GM19099 (cell line): ENCODE results near the gene PLD1.

Experiments
- POLR2A ChIP-seq: IDR thresholded peaks from 3 replicates; pipeline ENCODE4 v1.6.1; 2011; ENCODE audit warnings: low read depth; ENCODE audit not compliant: insufficient read length; ENCODE audit errors: extremely low read depth

PLD1 gene

GRCh38 chr3:171563298-171563697 is 247.0 kb downstream of the PLD1 start:
- TF ChIP-seq POLR2A = no peak

- TF ChIP-seq POLR2A = no peak
Observed at GRCh38 chr3:171561596-171562323, 248.5 kb downstream of the PLD1 start.

GRCh38 chr3:171559586-171559985 is 250.7 kb downstream of the PLD1 start:
- TF ChIP-seq POLR2A = no peak

- no peak for TF ChIP-seq POLR2A
Observed at GRCh38 chr3:171558188-171558696, 252.0 kb downstream of the PLD1 start.

GRCh38 chr3:171557173-171557572 is 253.1 kb downstream of the PLD1 start:
- no peak for TF ChIP-seq POLR2A

GRCh38 chr3:171556574-171557145 is 253.6 kb downstream of the PLD1 start:
- no peak for TF ChIP-seq POLR2A

GRCh38 chr3:171556148-171556547 is 254.1 kb downstream of the PLD1 start:
- no peak for TF ChIP-seq POLR2A

GRCh38 chr3:171553086-171553485 is 257.2 kb downstream of the PLD1 start:
- no peak for TF ChIP-seq POLR2A

- no peak for TF ChIP-seq POLR2A
Observed at GRCh38 chr3:171552531-171552930, 257.8 kb downstream of the PLD1 start.

- TF ChIP-seq POLR2A = no peak
Observed at GRCh38 chr3:171551296-171551695, 259.0 kb downstream of the PLD1 start.
